WERI-Rb-1 (cell line): Measurements from ENCODE around the gene CRABP2.

Source experiments
- DNase-seq: peaks from one replicate; pipeline ENCODE4 v3.0.0-alpha.2; 2020
- H3K27ac ChIP-seq: fragments of 250-450 bp; sonication (Bioruptor Pico); 2 replicates; pipeline ENCODE4 v1.5.1; 2020; ENCODE audit warnings: mild to moderate bottlenecking, moderate library complexity
- H3K27me3 ChIP-seq: fragments of 250-450 bp; sonication (Bioruptor Pico); 2 replicates; pipeline ENCODE4 v1.5.1; 2021; ENCODE audit warnings: mild to moderate bottlenecking, low read depth, moderate library complexity; ENCODE audit not compliant: insufficient read depth, severe bottlenecking
- H3K36me3 ChIP-seq: fragments of 250-450 bp; sonication (Bioruptor Pico); 2 replicates; pipeline ENCODE4 v1.5.1; 2020; ENCODE audit warnings: mild to moderate bottlenecking, moderate library complexity
- H3K4me3 ChIP-seq: 2 replicates; pipeline ENCODE4 v1.5.1; 2011; ENCODE audit warnings: low read depth, mild to moderate bottlenecking, control low read depth, low read length
- H3K9me3 ChIP-seq: fragments of 250-450 bp; sonication (Bioruptor Pico); 2 replicates; pipeline ENCODE4 v1.5.1; 2021; ENCODE audit warnings: mild to moderate bottlenecking, moderate library complexity; ENCODE audit not compliant: severe bottlenecking
- CTCF ChIP-seq: IDR thresholded peaks from 2 replicates; pipeline ENCODE4 v1.5.1; 2011; ENCODE audit warnings: low read depth, mild to moderate bottlenecking, control low read depth, inconsistent platforms, low read length

Gene CRABP2

DNA sequence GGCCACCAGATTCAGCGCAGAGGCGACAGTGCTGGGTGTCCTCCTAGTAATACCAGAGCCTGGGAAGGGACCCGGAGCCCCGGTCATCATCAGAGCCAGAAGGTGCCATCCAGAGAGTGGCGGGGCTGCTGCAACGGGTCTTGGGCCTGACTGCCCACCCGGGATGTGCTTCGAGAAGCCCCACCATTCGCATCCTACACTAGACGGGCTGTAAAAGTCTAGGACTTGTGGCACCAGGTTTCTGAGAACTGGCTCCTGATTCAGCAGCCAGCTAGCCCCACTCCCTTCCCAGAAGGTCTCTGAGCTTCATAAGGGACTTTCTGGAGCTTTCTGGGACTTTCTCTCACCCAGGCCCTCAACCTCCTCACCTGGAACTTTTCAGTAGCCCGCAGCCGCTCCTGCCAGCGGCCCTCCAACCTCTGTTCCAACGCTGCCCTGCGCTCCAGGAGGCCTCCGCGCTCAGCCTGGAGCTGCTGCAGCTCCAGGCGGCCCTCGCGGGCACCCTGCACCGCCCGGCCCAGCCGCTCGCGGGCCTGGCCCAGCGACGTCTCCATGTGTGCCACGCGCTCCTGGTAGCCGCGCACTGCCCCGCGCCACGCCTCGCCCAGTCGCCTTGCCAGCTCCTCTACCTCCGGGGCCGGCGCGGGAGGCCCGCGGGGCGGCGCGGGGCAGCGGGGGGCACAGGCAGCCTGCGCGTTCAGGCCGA is 29.1 kb downstream of the CRABP2 start:
- Histone ChIP-seq H3K27ac (peak overlapping the region; percentile 97), H3K9me3 (no peaks in the 10 kb centered on the region), H3K4me3 (peak overlapping the region; percentile 3), H3K27me3 (no peaks in the 10 kb centered on the region), H3K36me3 (peaks cover 21% of the 10 kb centered on the region)
- DNase-seq, result no peak
- no peak for TF ChIP-seq CTCF

DNA sequence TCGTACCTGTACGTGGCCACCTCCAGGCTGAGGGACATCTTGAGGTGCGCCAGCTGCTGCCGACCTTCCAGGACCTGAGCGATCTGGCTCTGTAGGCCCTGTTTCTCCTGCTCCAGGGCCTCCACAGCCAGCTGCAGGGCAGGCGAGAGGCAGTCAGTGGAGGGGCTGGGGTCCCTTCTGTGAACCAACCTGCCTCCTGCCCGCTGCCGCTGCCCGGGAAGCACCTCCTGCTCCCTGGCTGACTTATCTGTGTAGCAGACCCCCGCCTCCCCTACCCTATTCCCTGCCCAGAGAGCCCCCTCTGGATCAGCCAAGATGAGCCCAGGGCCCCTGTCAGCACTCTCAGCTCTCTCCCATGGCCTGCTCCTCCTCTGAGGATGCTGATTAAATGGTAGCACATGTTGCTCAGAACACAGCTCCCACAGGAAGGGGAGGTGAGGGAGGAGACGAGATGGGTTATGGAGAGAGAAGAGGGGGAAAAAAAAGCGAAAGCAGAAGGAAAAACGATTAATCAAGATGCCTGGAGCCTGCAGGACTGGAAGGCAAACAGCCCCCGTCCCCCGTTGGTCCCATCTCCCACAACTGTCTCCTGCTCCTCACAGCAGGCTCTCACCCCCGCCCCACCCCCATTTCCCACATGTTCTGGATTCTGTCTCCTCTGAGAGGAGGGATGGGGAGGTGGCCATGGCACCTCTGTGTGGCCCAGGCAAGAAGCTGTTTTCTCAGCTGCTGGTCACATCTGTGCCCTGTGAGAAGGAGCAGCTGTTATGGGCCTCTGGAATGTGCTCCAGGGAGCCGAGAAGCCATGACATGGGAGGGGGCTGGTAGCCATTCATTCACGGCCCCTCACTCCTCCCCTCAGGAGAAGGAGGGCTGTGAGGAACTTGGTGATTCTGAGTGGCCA is 29.9 kb downstream of the CRABP2 start:
- H3K27ac ChIP-seq, result peak overlapping the region; percentile 97

DNA sequence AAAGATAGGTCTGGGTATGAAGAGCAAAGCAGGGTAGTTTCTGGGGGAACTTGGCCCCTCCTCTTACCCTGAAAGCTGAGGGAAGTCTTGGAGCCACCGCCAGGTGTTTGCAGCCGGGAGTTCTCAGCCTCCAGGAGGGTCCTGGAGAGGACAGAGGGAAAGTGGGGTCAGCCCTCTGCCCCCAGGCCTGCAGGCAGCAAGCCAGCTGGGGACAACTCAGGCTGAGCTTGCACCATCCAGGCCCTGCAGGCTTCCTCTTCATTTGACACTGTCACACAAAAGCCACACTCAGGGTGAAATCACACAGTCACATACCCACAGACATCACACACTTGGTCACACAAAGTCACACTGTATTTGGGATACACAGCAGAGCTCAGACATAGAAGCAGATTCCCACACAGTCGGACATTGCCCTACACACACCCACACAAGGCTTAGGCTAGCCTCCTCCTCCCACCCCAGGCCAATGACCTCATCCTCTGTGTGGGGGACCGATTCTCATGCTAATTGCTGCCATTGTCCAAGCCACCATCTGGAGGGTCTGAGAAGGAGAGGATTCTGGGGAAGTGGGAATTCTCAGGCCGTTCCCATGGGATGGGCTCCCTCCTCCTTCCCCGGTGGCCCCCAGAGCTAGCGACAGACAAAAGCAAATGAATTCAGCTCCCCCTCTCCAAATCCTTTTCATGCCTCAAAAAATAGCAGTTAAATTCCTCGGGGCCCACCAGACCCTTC is 31.8 kb downstream of the CRABP2 start:
- 0 out of 2 replicates have a peak, but pooled peaks have one; percentile 17 for TF ChIP-seq CTCF
- H3K27me3 ChIP-seq, result no peaks in the 10 kb centered on the region
- H3K27ac ChIP-seq, result peak overlapping the region; percentile 97
- peaks cover 21% of the 10 kb centered on the region for H3K36me3 ChIP-seq
- H3K9me3 ChIP-seq, result no peaks in the 10 kb centered on the region
- 0 out of 2 replicates have a peak overlapping the region, but pooled peaks have one; percentile 0 for H3K4me3 ChIP-seq
- peak; percentile 97 for DNase-seq

More for the DNA sequence above, 29.9 kb downstream of the CRABP2 start:
- peak; percentile 72 for DNase-seq
- no peak for TF ChIP-seq CTCF
- H3K36me3 ChIP-seq, result peaks cover 21% of the 10 kb centered on the region
- no peaks in the 10 kb centered on the region for H3K27me3 ChIP-seq
- H3K4me3 ChIP-seq, result peak overlapping the region; percentile 3
- no peaks in the 10 kb centered on the region for H3K9me3 ChIP-seq

DNA sequence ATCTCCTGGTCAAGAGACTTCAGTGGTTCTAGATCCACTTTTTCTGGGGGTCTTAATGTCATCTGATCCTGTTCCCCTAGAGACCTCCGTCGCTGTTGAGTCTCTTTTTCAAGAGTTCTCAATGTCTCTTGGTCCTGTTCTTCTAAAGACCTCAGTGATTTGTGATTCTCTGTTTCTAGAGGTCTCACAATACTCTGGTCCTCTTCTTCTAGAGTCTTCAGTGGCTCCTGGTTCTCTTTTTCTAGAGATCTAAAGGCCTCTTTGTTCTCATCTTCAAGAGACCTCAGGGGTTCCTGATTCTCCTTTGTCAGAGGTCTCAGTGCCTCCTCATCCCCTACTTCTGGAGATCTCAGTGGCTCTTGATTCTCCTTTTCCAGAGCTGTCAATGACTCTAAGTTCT is 33.6 kb downstream of the CRABP2 start:
- H3K27ac ChIP-seq, result peak overlapping the region; percentile 97
- H3K36me3 ChIP-seq, result peaks cover 21% of the 10 kb centered on the region
- no peak for TF ChIP-seq CTCF
- no peaks in the 10 kb centered on the region for H3K9me3 ChIP-seq
- H3K4me3 ChIP-seq, result no peak overlapping the region
- H3K27me3 ChIP-seq, result no peaks in the 10 kb centered on the region
- DNase-seq, result no peak

DNA sequence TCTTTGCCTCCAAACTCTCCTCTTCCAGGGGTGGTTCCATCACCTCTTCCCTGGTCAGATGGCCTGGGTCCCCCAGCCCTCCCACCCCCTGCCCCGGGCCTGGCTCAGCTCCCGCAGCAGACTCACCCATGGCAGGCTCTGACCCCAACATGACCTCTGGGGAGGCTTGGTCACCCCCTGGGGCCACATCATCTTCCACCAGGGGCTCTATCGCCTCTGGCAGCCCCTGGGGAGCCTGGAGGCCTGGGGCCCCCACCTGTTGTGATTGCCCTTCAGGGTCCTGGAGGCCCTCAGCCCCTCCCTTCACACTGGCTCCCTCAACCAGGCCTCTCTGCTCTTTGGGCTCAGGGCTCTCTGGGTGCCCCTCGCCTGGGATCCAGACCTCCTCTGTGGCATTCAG is 34.6 kb downstream of the CRABP2 start:
- Histone ChIP-seq H3K36me3 (peaks cover 21% of the 10 kb centered on the region), H3K27me3 (no peaks in the 10 kb centered on the region), H3K4me3 (no peak overlapping the region), H3K9me3 (no peaks in the 10 kb centered on the region), H3K27ac (peak overlapping the region; percentile 97)
- DNase-seq, result no peak
- TF ChIP-seq CTCF, result no peak
